Measurements from ENCODE around the gene MAD1L1. TPM values are rescaled to one million over a fixed set of nuclear protein-coding genes. Genes with fewer than 3 reads are reported as not detected.
"Not testable (repeated sequence)": the region's sequence is repeated elsewhere in the genome, so short reads cannot be mapped to it uniquely, and the experiment has no call there.

The MAD1L1 gene
- polyA plus RNA-seq, 1 donor: 21.2 TPM

DNA sequence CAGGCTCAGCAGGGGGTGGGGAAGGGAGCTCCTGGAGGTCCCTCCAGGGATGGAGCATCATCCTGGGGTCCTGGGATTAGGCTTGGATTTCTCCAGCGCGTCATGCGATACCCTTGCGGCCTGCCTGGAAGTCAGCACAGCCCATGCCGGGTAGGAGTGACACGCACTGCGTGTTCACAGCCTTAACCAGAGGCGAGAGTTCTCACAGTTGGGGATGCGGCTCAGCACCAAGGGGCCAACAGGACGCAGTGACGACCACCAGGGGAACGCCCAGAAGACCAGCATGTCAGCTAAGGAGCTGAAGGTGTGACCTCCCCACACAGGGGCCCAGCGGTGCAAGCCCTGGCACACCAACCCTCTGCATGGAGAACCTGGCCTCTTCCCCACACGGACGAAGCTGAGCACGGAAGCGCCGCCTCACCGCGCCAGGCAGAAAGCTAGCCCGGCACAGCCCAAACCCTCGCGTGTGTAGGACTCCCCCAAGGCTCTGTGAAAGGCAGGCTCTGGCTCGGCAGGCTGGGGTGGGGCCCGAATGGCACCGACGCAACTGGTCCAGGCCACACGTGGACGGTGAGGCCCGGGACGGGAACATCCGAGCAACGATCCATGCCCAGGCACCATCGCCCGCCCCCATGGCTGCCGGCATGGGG is 364.1 kb downstream of the MAD1L1 start:
- DNase-seq (ENCODE audit: low read depth): no peak

DNA sequence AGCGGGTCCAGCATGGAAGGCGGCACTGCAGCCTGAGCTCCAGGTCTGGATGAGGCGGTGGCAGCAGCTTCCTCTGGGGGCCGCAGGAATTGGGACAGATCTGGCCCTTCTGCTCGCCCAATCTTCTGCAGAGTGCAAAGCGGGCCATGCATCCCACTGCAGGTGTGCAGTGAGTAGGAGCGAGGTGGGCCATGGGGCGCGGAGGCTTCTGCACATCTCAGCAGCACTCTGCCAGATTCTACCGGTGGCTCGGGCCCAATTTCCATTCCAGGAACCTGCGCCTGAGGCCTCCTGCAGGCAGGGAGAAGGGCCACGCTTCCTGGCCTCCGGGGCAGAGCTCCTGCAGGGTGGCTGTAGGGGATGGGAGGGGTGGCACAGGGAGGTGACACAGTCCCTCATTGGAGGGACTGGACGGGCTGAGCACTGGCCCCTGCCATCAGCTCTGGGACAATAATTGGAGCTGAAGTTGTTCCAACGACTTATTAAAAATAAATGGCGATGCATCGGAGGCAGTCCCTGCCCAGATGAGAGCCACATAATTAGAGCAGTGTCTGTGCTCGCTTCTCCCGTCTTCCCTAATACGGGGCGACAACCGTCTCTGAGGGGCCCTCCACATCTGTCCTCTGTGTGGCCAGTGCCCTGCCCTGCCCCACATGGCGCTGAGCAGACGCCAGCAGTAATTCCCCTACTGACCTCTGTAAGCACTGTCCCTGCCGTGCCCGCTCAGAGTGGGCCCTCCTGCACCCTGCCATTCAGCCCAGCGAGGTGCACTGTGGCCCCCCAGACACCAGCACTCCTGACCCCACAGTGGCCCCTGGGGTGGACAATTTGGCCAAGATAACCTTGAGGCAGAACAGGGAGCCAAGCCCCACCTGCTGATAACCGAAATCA is 365.1 kb downstream of the MAD1L1 start:
- no peak for DNase-seq (ENCODE audit: low read depth)

DNA sequence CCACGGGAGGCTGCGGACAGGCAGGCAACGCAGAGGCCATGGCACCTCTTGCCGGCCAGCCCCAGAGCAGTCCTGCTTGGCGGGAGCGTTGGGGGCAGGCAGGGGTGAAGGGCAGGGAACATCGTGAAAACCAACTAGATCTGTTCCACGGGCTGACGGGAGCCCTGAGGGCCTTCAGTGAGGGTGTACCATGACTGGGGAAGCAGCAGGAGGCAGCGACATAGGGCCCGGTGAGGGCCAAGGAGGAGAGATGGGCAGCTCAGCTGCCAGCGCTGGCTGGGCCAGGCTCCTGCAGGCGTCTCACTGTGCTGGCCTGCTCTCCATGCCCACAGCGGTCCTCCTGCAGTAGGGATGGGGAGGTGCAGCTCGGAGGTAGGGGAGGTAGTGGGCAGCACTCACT is 366.1 kb downstream of the MAD1L1 start:
- no peak for DNase-seq (ENCODE audit: low read depth)

DNA sequence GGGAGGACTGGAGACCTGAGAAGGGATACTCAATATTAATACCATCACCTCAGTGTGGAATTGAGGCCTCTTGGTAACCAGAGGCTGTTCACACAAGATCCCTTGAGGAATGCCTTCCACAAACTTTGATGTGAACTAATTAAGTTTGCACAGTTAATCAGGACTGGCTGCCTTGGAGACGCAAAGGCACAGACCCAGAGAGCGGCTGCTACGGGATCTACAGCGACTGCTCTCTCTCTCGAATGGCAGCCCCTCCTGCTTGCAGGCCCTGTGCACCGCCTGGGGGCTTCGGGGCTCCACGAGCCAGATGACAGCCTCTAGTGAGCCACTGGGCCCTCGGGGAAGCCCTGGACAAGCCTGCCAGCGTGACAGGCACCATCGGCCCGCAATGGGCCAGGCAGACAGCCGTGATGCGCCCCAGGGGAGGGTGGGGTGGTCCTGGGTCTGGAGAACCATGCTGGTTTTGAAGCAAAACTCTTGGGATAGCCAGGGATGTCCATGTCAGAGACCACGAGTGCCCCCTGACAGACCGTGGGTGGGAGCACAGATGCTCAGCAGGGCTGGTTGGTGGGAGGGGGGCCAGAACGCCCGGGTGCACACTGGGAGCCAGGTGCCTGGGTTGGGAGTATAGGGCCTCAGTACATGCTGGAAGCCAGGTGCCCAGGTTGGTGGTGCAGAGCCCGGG is 367.0 kb downstream of the MAD1L1 start:
- no peak for DNase-seq (ENCODE audit: low read depth)

- DNase-seq (ENCODE audit: low read depth): no peak
Observed at GRCh38 chr7:1865000-1865555, 367.7 kb downstream of the MAD1L1 start.

DNA sequence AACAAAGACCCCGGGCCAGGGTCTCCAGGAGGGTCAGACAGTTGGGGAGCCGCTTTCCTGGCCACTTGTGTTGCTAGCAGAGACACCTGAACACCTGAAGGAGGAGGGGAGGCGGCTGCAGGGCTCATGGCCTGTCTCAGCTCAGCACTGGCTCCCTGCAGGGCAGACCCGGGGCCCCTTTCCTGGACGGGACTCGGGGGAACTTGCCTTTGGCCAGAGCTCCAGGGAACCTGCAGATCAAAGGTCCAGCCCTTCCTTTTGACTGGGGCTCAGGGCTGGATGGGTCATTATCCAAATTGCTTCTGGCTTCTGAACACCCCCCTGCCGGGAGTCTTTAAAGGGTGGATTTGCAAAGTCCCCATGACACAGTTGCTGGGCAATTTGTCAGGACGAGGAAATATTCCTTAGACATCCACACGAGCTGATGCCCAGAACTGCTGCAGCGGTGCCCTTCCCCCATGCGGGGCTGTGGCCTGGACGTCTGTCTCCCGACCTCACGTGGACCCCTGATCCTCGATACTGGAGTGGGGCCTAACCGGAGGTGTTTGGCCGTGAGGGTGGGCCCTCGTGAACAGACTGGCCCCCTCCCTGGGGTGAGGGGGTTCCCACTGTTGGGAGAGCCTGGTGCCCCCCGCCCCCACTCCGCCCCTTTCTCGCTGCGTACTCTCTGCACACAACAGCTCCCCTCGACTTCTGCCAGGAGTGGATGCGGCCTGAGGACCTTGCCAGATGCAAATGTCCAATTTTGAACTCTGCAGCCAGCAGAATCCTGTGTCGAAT is 368.4 kb downstream of the MAD1L1 start:
- no peak for DNase-seq (ENCODE audit: low read depth)

DNA sequence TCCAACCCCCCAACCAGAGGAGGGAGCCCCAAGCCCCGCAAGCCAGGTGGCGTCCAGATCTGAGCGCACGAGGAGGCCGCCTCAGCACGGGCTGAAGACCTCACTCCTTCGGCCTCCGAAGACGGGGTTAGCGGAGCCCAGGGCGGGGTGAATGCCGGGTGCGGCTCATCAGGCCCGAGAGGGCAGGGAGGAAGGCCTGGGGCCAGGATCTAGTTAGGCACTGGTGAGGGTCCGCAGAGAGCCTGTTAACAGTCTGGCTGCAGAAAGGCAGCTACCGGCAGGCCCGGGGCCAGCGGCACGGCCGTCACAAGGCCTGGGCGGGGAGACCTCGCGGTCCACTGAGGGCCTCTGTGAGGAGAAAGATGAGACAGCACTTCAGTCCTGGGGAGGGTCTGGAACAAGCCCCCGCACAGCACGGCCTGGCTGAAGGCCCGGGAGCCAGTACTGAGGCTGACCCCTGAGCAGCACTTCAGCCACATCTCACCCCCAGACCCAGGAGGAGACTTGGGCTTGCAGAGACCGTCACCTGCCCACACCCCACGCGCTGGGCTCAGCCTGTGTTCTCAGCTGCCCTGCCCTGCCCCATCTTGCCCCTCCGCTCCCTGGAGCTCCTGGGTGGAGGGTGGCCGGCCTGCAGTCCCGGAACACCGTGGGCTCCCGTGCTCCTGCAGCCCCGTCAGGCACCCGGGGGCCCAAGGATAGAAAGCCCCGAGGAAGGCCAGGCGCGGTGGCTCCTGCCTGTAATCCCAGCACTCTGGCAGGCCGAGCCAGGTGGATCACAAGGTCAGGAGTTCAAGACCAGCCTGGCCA is 369.4 kb downstream of the MAD1L1 start:
- no peak for DNase-seq (ENCODE audit: low read depth)

GRCh38 chr7:1862560-1862959 is 370.2 kb downstream of the MAD1L1 start:
- no peak for DNase-seq (ENCODE audit: low read depth)

DNA sequence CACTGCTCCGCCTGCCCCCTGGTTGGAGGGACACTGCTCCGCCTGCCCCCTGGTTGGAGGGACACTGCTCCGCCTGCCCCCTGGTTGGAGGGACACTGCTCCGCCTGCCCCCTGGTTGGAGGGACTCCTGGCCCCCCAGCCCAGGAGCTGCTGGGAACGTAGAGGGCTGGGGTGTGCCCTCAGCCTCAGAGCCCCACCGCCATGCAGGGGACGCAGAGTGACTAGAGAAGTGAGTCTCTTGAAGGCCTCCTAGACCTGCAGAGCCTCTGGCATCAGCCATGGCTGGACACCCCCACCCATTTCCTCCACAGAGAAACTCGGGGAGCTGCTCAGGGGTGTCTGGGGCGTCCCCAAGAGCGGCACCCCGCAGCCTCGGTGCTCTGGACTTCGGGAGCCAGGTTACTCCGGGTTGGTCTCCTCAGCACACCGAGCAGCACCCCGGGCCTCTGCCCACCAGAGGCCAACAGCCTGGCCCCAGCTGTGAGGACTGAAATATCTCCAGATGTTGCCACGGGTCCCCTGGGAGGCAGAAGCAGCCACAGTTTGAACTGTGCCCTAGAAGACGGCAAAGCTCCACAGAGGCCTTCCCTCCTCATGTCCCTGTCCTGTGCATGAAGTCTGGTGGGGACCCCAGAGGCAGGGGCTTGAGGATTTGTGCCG is 370.8 kb downstream of the MAD1L1 start:
- DNase-seq (ENCODE audit: low read depth): no peak

DNA sequence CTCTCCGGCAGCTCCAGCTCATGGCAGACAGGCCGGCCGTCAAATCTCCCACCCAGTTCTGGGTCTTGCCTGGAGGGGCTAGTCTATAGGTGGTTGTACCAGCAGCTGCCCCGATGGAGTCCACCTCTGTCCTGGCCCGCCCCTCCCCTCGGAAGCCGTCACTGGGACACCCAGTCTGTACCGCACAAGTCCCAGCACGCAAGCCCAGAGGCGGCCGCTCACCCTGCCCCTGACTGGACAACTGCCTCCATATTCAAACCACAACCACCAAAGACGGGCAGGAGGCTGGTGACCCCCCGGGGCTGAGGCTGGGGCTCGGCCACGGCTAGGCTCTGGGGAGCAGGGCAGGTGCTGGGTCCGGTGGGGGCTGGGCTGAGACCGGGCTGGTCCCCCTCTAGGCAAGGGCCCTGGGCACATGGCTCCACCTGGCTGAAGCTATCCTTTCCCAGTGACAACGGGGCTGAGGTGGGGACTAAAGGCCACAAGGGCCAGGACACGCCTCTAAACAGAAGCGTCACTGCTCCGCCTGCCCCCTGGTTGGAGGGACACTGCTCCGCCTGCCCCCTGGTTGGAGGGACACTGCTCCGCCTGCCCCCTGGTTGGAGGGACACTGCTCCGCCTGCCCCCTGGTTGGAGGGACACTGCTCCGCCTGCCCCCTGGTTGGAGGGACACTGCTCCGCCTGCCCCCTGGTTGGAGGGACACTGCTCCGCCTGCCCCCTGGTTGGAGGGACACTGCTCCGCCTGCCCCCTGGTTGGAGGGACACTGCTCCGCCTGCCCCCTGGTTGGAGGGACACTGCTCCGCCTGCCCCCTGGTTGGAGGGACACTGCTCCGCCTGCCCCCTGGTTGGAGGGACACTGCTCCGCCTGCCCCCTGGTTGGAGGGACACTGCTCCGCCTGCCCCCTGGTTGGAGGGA is 371.6 kb downstream of the MAD1L1 start:
- not testable (repeated sequence) for DNase-seq (ENCODE audit: low read depth)

DNA sequence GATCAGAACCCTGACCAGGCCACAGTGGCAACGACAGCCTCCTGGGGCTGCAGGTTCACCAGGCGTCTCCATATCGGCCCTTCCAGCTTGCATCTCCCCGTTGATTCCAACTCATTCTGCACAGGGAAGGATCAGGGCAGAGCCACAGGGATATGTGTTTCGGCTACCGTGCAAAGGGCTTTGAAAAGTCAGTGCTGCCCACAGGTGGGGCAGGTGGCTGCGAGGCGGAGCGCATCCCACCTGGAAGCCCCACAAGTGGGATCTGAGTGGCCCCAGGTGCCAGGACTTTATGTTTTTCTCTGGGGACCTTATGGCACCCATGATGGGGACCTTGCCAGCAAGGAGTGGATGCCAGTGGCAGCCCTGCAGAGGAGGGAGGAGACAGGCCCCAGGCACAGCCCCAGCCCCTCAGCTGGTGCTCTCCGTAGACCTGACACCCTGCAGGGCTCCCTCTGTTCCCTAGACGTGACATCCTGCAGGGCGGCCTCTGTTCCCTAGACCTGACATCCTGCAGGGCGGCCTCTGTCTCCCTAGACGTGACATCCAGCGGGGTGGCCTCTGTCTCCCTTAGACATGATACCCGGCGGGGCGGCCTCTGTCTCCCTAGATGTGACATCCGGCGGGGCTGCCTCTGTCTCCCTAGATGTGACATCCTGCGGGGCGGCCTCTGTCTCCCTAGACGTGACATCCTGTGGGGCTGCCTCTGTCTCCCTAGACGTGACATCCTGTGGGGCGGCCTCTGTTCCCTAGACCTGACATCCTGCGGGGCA is 373.3 kb downstream of the MAD1L1 start:
- no peak for DNase-seq (ENCODE audit: low read depth)

GRCh38 chr7:1858435-1859265 is 374.1 kb downstream of the MAD1L1 start:
- DNase-seq (ENCODE audit: low read depth): no peak

DNA sequence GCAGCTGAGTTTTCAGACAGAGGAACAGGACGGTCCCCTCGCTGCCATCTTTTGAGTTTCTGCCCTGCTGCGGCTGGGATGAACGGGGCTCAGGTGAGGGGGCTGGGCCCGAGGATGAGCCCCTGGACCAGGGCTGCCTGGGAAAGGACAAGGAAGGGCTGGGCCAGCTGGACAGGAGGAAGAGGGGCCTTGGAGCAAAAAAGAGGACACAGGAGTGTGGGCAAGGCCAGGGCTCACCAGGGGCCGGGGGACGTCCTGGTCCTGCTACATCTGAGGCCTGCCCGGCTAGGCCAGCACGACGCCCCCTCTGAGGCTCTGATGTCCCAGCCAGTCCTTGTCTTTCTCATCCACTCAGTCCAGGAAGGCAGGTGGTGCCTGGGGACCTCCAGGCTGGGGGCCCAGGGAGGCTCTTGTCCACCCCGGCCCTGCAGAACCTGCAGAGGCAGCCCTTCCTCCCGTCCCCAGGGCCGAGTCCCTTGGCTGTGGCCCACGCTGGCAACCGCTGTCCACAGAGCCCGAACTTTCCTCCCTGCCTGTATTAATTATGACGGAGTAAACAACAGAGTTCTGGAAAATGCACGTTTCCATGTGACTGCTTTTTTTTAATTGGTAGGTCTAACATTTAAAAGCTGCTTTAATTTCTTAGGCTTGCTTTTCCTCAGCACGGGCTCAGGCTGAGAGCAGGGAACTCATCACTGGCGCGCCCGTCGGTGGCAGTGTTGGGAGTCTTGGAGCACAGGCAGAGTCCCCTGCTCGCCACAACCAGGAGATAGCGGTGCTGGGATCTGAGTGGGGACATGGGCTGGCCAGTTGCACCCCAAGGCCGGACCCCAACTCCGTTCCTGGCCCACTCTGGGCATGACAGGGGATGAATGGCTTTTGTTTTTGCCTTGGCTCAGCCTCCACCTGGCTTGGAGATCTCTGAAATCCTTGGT is 375.0 kb downstream of the MAD1L1 start:
- no peak for DNase-seq (ENCODE audit: low read depth)

DNA sequence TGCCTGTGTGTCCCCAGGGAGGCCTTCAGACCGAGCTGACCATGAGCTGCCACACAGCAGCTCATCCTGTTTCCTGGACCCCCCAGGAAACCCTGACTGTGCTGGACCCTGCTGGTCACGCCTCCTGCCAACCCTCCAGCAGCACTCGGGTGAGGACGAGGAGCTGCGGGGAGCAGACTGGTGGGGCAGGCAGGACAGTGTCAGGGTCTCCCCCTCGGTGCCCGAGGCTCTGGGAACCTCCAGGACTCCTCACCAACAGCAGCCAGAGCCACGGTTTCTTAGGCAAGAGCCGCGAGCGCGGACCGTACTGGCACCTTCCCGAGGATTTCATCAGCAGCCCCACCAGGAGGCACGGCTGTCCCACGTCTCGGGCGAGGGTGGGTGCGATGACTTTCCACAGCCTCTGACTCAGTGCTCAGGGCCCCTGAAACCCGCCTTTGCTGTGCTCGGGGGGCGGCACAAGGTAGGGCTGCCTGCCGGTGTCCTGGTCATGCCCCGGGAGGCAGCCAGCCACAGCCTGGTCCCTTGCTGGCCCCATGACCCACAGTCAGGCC is 375.8 kb downstream of the MAD1L1 start:
- DNase-seq (ENCODE audit: low read depth): no peak

GRCh38 chr7:1856161-1856887 is 376.4 kb downstream of the MAD1L1 start:
- DNase-seq (ENCODE audit: low read depth): no peak
